Stimulated activated CD4-positive, alpha-beta T cell treated with anti-CD3 and anti-CD28 coated beads, Interleukin-1b, Interleukin-23, amount 100 ng/mL, for 1 hour (primary cell): ENCODE measurements around the gene XPO5.
A peak's percentile ranks its signal among the peaks of the same experiment; 100 is the strongest.
"Not testable (repeated sequence)": the region's sequence is repeated elsewhere in the genome, so short reads cannot be mapped to it uniquely, and the experiment has no call there.

Experiments used
- DNase-seq, 2 donors: peaks; one replicate each; pipeline ENCODE4 v3.0.0-alpha.2; 2020; ENCODE audit warnings: low read depth in 2 of 2

The XPO5 gene

DNA sequence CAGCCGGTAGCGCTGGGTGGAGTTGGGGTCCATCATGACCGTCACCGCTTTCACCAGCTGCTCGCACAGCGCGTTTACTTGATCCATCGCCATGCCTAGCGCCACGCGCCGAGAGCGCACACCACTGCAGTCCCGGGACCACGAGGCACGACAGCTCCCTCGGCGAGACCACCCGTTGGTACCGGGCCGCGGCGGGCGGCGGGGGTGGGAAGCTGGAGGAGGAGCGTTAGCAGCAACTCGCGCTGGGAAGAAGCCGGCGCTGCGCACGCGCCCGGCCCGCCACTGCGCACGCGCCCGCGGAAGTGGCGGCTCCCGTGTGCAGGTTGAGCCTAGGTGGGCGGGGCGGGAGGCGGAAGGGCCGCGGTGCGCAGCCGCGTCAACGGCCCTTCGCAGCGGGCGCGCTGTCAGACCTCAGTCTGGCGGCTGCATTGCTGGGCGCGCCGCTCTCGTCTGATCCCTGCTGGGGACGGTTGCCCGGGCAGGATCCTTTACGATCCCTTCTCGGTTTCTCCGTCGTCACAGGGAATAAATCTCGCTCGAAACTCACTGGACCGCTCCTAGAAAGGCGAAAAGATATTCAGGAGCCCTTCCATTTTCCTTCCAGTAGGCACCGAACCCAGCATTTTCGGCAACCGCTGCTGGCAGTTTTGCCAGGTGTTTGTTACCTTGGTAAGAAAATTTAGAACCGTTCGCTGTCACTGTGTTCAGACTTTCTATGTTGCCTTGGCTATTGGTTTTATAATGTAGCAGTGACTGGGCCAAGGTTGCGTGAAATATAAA, at the start of gene XPO5, which contains the start of gene POLH:
TSS of gene XPO5 (minus strand) at position 267 of the 780 bp plus-strand sequence. CDS start at position 93, 174 bp downstream.
TSS of gene POLH (plus strand) at position 414 of the 780 bp plus-strand sequence. CDS start 6,135 bp downstream, outside the sequence.
- DNase-seq, result peak; percentile 74 to 79

DNA sequence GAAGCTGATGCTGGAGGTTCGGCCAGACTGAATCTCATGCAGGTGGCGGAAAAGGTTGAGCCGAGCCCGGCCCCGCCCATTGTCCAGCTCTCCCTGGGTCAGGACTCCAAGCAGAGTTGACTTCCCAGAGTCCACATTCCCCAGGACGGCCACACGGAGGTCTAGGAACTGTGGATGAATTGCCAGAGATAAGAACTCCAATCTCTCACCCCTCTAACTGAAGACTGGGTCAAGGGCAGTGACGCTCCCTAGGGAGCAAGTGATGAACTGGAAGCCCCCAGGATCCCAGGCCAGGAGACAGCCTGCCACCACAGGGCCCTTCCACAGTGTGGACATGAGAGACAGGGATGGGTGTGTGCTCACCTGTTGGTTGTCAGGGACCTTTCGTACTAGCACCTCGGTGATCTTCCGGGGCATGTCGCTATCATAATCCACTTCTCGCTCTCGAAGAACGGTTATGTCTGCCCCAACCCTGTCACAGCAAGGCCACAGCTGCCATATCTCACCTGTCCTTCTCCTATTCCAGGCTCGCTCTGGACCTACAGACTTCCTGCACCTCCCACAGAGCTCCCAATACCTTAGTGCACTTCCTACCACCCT, 49.7 kb upstream of the XPO5 start:
- no peak for DNase-seq

DNA sequence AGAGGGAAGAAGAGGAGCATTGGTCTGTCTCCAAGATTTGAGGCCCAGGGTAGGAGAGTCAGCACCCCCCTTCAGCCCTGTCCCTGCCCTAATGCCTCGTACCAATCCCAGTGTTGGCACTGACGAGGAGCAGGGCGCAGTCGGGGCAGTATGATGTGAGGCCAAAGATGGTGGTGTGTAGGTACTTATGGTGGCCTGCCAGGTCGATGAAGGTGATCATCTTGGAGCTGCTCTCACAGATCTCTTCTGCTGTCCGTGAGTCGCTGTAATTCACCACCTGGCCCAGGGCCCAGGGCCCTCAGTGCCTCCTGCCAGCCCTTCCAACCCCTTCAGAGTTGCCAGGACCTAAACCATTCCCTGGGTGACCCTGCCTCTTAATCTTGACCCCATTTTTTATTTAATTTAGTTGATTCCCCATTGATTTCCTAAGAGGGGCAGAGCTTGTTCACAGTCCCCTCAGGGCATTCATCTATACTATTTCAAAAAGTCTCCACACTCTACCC, 49.0 kb upstream of the XPO5 start:
- no peak for DNase-seq

DNA sequence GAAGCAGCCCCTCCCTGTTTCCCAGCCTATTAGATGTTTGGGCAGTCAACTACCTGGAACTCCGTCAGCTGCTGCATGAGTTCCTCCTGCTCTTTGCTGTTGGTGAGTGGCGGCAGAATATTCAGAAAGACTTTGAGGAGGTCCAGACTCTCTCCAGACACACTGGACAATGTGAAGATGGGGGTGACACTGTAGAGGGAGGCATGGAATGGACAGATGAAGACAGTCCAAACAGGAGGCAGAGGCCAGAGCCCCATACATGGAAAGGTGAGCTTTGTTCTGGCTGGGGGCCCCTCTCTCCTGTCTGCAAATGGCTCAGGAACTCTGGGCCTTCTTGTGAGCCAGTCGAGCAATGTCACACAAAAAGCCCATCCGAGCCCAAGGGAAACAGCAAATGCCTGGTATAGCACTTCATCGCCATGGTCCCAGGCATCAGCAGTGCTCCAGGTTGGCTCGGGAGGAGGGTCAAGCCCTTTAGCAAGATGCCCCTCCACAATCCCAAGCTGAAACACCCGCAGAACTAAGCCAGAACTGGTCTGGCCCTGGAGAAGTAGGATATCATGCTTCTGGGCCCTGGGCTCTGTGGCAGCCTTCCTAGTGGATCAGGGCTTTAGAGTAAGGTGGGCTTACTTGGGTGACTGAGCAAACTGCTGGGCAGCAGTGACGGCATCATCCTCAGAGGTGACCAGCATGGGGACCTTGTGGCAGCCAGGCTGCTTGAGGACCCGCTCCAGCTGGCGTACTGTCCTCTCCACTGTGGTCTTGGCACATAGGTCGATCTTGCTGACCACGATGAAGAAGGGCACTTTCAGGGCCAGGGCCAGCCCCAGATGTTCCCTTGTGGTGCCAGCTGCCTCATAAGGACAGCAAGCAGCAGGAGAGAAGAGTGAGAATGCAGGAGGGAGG, 48.3 kb upstream of the XPO5 start:
- no peak for DNase-seq

DNA sequence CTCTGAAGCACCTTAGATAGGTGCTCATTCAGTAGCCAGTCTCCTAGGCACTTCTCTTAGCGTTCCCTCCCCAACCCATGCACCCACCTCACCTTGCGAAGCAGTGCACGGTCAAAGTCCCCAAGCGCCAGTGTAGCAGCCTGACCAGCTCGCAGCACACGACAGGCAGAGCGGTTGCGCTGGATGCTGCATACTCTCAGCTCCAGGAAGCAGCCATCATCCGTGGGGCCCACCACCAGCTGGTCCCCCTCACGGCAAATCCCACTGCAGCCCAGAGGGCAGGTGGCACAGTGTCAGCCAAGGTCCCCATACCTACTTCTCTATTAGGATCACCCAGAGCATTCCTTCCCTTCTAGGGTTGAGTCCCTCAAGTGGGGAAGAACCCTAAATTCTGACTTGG, 46.7 kb upstream of the XPO5 start:
- DNase-seq, result no peak

DNA sequence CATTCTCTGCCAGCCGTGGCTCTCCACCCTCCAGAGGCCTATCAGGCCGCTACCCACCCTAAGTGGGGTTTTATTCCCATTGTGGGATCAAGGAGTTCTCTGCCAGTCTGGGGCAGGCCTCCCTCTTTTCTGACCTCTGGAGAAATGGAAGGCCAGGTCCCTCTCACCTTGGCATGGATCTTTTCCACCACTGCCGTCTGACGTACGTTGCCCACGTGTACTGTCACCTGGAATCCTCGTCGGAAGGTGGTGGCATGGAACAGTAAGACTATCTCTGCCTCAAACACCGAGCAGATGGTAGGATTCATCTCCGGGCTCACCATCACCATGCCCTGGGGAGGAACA, 46.0 kb upstream of the XPO5 start:
- no peak for DNase-seq

DNA sequence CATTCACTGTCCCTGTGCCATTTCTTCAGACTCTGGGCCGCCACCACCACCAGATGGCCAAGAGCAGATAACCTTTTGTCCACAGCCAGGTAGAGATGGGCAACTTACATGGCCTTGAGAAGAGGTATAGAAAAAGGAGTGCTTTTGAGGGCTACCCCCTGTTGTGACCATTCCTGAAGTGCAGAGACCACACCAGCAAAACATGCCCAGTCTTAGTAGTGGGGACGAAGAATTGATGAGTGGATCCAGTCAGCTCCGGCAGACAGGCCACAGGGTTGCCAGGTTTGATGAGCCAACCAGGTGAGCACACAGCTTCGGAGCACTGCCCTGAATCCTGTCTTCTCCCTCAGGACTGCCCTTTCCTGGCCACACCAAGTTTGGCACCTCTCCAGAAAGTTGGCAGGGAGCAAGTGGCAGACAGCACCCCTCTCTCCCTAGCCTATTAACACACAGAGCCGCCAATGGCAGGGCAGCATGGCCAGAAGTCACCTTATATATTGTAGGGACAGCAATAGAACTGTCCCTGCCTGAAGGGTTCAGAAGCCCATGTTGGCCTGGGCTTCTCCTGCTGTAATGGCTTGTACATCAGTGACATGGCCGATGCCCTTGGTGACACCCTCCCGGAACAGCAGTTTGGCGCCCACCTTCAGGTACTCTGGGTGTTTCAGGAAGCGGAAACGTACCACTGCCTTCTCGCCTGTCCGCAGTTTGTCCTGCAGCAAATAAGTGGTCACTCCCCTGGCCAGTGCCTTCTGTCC, 45.4 kb upstream of the XPO5 start:
- no peak for DNase-seq

DNA sequence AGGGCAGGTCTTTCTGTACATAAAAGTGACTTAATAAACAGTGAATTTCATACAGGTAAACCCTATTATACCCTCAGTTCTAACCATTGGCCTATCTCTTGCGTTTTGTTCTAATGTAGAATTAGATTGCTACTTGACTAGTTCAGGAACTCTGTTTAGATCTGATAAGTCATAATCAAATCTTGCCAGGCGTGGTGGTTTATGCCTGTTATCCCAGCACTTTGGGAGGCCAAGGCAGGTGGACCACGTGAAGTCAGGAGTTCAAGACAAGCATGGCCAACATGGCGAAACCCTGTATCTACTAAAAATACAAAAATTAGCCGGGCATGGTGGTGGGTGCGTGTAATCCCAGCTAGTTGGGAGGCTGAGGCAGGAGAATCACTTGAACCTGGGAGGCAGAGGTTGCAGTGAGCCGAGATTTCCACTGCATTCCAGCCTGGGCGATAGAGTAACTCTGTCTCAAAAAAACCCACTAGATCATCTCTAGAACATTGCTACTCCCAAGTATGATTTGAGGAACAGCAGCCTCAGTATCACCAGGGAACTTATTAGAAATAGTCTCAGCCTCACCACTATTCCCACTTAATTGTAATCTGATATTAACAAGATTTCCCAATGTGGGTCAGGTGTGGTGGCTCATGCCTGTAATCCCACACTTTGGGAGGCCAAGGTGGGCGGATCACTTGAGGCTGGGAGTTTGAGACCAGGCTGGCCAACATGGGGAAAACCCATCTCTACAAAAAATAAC, 41.1 kb upstream of the XPO5 start:
- no peak for DNase-seq

DNA sequence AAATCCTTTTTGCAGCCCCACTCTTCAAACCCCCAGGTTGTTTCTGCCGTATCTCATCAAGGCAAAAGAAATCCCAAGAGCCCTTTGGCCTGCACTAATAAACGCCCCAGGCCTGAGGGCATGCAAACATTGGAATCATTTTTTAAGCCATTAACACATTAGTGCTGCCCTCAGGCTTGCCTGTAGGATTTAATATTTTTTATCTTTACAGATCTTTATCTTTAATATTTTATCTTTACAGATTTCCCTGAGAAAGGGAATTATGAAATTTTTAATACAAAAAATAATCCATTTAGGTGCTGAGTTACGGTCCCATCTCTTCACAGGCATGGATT, 38.5 kb upstream of the XPO5 start:
- no peak for DNase-seq

DNA sequence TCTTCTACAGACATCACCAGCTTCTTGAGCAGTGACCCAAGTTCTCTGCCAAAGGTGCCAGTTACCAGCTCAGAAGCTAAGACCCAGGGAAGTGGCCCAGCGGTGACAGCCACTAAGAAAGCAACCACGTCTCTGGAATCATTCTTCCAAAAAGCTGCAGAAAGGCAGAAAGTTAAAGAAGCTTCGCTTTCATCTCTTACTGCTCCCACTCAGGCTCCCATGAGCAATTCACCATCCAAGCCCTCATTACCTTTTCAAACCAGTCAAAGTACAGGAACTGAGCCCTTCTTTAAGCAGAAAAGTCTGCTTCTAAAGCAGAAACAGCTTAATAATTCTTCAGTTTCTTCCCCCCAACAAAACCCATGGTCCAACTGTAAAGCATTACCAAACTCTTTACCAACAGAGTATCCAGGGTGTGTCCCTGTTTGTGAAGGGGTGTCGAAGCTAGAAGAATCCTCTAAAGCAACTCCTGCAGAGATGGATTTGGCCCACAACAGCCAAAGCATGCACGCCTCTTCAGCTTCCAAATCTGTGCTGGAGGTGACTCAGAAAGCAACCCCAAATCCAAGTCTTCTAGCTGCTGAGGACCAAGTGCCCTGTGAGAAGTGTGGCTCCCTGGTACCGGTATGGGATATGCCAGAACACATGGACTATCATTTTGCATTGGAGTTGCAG, 38.0 kb upstream of the XPO5 start:
- DNase-seq, result no peak

DNA sequence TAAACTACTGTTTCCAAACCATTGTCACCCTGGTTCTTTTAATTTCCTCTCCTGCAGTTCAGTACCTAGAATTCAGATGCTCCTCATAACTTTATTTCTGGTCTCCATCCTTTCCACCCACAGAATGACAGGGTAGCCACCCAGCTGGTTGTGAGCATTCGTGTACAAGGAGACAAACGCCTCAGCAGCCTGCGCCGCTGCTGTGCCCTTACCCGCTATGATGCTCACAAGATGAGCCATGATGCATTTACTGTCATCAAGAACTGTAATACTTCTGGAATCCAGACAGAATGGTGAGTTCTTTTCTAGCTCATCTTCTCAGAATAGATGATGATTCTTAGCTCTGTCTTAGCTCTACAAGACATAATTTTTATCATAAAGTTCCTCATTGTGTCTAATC, 34.6 kb upstream of the XPO5 start:
- no peak for DNase-seq

DNA sequence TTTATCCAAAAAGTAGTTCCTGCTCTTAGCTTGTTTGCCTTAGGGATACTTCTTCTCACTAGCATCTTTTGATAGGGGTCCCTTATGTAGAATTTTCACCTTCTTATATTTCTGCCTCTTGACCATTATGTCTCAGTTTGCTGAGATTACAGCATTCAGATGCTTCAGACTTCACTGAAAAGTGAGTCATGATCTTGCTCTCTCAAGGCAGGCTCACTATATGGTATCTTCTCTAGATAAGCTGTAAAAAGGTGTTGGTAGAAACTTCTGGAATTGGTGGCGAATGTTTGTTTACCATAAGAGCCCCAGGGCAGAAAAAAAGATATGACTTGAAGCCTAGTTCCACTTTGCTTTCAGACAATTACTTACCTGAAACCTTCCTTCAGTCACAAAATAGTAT, 33.6 kb upstream of the XPO5 start:
- DNase-seq, result no peak

DNA sequence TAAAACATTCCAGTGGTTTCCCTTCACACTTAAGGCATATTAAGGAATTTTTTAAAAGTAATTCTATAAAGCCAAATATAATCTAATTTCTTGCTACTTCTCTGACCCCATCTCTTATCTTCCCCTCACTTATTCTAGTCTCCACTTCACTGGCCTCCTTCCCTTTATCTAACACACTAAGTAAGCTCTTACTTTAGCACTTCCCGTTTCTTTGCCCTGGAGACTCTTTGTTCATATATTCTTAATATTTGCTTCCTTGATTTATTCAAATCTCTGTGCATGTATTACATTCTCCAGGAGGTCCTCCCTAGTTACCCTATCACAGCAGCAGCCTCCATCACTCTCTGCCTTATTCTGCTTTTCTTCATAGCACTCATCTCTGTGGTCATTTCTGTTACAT, 33.0 kb upstream of the XPO5 start:
- no peak for DNase-seq

DNA sequence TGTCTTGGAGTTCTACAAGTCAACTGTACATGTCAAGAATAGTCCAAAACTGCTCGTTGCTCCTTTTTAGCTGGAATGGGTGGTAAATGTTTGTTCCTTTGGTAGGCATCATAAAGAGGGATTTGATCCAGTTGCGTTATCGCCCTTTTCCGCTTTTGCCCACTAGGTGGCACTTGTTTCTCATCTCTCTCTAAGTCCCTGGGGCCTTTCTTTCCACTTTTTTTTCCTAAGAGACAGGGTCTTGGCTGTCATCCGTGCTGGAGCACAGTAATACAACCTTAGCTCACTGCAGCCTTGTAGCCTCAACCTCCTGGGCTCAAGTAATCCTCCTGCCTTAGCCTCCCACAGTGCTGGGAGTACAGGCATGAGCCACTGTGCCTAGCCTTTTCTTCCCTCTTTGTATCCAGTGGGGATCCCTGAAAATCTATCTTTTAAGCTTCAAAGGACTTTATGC, 32.5 kb upstream of the XPO5 start:
- peak in 1 of 2 donors; percentile 39 for DNase-seq

DNA sequence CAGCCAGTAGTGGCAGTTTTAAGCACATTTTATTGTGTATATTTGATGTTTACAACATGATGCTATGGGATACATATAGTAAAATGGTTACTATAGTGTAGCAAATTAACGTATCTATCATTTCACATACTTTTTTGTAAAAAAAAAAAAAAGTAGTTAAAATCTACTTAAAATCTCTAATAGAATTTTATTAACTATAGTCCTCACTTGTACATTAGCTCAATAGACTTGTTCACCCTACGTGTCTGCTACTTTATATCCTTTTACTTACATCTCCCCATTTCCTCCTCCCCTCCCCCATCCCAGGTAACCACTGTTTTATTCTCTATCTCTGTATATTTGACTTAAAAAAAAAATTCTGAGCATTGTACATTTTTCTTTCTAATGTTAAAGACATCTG, 30.2 kb upstream of the XPO5 start:
- DNase-seq, result no peak

DNA sequence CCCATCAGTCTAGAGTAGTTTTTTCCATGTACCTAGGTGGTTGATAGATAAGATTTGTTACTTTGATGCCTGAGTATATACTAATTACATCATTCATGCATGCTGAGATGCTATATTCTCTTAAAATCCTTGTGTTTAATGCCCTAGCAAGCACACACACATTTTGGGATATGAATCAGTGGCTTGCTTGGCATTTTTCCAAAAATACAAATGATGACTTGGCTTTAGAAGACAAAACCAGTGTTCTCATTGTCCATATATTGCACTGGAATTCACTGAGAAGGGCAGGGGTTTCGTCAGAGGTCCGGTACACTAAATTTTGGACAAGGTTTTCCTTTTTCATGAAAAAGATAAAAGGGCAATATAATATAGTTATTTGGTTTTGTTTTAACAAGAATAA, 28.3 kb upstream of the XPO5 start:
- no peak for DNase-seq

DNA sequence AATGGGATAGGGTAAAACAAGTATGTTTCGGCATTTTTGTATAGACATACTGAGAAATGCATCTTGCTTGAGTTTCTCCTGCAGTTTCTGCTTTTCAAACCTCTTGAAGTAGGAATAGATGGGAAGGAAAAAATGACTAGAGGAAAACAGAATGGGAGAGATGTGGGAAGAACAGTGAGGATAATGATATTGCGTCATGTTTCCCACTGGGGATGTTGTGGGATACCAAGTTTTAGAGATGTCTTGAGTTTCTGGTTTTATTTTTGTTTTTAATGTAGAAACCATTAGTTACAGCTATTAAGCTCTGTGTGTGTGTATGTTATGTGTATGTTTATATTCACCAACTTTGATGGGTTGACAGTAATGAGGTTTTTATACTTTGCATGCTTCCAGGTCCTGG, 24.8 kb upstream of the XPO5 start:
- DNase-seq, result no peak

DNA sequence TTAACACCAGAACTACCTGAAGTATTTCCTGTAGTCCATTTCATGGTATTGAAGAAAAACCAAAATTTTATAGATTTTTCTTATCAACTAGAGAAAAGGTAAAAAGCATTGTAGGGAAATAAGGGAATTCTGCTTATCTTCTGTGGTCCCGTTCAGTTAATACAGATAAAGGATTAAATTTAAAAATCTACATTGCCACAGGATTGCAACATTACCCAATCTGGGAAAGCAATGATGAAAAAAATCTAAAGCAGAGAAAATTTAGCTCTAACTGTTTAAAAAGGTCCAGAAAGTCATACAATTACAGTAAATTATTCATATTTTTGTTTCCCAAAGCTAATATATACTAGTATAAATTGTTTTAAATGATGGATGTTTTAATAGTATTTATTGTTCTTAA, 18.1 kb upstream of the XPO5 start:
- DNase-seq, result no peak

DNA sequence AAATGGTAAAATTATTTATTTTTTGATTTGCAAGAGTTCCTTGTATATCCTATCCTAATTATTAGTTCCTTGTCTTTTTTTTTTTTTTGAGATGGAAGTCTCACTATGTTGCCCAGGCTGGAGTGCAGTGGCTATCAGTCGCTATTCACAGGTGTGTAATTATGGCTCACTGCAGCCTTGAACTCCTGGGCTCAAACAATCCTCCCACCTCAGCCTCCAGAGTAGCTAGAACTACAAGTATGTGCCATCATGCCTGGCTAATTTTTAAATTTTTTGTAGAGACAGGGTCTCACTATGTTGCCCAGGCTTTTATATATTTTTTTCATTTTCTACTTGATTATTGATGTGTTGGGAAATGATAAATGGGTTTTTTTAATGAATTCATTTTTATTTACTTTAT, 13.7 kb upstream of the XPO5 start:
- DNase-seq, result not testable (repeated sequence)

DNA sequence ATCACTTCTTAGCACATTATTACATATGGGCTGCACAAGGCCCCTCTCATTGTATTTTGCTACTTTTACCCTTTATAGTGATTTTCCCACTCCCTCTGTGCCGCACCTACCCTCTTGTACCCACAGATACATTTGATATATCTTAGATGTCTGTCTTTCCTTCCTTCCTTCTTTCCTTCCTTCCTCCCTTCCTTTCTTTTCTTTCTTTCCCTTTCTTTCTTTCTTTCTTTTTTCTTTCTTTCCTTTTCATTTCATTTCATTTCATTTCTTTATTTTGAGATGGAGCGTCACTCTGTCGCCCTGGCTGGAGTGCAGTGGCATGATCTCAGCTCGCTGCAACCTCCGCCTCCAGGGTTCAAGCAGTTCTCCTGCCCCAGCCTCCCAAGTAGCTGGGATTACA, 12.4 kb upstream of the XPO5 start:
- no peak for DNase-seq
